ENCODE results near the gene SEPSECS.
"Not testable (repeated sequence)": the region's sequence is repeated elsewhere in the genome, so short reads cannot be mapped to it uniquely, and the experiment has no call there.

Gene SEPSECS

DNA sequence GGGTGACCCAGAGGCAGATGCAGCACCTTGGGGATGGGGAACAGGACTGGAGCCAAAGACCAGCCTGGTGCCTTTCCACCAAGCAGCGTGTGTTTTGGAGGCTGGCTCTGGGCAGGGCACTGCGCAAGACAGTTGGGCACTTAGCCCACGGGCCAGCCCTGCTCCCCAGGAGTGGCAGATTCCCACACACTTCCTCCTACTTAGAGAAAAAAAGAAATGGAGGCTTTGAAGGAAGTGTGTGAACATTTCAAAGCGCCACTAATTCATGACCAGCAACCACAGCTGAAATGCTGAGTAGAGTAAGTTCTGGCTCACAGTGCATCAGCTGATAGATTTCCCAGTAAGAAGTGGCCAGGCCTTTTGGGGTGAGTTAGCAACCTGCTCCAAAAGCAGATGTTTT, 74.6 kb downstream of the SEPSECS start:
- DNase-seq (ENCODE audit: low spot score): no peak

DNA sequence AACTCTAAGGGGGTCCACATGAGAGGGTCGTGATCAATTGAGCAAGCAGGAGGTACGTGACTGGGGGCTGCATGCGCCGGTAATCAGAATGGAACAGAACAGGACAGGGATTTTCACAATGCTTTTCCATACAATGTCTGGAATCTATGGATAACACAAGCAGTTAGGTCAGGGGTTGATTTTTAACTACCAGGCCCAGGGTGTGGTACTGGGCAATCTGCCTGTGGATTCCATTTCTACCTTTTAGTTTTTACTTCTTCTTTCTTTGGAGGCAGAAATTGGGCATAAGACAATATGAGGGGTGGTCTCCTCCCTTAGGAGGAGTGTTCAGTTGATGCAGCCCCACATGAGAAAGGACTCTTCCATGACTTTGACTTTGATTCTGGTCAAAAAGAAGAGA, 76.8 kb downstream of the SEPSECS start:
- not testable (repeated sequence) for DNase-seq (ENCODE audit: low spot score)

DNA sequence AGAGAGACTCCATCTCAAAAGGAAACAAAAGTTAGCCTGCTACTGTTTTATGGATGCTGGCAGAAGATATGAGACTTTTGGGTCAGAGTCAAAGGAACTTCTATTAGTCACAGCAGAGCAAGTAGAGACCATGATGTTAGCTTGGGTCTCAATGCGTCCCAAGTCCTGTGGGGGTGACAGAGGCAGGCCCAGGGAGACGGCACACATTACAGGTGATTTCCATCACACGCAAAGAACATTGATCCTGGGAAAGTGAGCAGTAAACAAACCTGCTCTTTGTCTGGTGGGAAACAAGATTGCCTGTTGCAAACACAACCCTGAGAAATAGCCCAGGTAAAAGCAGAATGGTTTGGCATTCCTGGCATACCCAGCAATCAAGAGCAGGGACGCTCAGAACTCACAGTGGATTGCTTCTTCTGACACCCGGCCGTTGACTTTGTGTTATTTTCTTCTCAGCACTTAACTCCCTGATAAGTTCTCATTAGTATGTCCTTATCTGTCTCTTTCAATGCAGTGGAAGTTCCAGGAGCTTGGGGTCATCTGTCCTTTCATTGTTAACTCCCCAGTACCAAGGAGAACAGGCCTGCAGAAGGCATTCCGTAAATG, 78.3 kb downstream of the SEPSECS start:
- DNase-seq (ENCODE audit: low spot score): no peak

DNA sequence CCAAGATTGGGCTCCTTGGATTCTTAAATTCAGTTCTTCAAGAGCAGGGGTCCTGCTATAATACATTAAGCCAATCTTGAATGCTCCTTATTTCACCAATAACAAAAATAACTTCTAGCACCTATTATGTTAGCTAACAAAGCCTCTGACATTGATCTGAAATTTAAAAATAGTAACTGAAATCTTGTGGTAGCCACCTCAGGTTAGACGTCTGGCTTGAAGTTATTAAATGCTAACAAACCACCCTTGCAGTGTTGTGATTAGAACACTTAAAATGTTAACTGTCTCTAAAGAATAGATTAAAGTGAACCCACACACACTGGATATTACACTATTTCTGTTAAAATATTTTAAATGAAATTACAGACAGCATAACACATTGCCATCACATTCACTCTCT, 79.7 kb downstream of the SEPSECS start:
- no peak for DNase-seq (ENCODE audit: low spot score)

DNA sequence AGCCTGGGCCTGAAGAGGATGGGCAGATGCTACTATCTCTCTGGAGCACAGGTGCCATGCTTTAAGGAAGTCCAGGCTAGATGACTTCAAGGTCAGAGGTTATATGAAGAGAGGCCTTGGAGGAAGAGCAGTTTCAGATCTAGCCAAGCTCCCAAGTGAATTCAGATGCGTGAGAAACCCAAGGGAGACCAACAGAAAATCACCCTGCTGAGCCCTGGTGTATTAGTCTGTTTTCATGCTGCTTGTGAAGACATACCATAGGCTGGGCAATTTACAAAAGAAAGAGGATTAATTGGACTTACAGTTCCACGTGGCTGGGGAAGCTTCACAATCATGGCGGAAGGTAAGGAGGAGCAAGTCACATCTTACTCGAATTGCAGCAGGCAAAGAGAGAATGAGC, 81.7 kb downstream of the SEPSECS start:
- DNase-seq (ENCODE audit: low spot score): no peak

DNA sequence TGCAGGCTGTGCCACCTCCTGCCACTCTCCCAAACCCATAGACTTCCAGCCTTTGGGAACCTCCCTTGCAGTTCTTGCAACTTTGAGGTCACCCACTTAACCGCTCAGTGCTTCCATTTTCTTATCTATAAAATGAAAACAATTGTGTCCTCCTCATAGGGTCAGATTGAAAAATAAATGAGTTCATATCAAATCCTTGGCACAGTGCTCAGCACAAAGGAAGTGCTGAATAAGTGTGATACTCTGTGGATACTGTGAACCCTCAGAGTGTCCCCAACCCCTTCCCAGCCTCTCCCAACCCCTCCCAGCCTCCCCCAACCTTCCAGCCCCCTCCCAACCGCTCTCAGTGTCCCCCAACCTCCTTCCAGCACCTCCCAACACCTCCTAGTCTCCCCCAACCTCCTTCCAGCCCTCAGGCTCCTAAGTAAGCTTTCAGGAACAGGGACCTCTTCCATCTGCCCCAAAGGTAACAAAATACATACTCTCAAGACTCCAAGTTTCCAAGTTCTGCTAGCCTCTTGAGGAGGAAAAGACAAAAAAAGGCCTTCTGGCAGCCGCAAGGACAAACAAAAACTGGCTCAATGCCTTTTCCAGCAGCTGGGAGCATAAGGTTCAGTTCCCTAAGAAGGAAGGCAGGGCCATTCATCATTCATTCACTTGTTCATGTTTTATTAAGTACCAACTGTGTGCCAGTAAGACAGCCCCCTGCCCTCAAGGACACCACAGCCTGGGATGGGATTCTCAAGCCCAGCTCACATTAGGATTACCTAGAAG, 83.4 kb downstream of the SEPSECS start:
- DNase-seq (ENCODE audit: low spot score): no peak

GRCh38 chr4:25075851-25076250, 84.4 kb downstream of the SEPSECS start:
- no peak for DNase-seq (ENCODE audit: low spot score)

DNA sequence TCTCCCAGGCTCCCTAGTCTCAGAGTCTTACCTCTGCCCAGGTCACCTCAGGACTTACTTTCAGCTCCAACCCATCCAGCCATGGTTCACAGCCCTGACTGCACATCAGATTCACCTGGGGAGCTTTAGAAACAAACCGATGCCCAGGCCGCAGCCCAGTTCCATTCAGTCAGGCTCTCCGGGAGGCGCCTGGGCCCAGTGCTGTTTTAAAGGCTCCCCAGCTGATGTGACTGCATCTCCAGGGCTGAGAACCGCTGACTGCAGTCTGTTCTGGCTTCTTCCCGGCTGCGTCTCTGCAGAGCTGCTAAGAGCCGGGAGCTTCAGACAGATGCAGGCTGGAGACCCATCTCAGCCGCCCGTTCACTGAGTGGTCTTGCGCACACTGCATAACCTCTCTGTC, 85.1 kb downstream of the SEPSECS start:
- DNase-seq (ENCODE audit: low spot score): no peak

GRCh38 chr4:25070545-25070944, 89.7 kb downstream of the SEPSECS start:
- no peak for DNase-seq (ENCODE audit: low spot score)
